K562 (cell line): ENCODE measurements around the gene MTOR. TPM values are rescaled to one million over a fixed set of nuclear protein-coding genes. Genes with fewer than 3 reads are reported as not detected.

Experiments used
- ARHGAP35 ChIP-seq: fragments of 450-650 bp; IDR thresholded peaks from 2 replicates; pipeline ENCODE4 v1.6.1; 2018; ENCODE audit not compliant: partially characterized antibody
- ESRRA ChIP-seq: fragments of 450-650 bp; IDR thresholded peaks from 2 replicates; pipeline ENCODE4 v1.6.1; 2014; ENCODE audit warnings: low read depth, mild to moderate bottlenecking, moderate library complexity, borderline replicate concordance
- GATA2 ChIP-seq: sonication (generic); formaldehyde crosslinking; IDR thresholded peaks from 2 replicates; pipeline ENCODE4 v1.4.0; 2020; ENCODE audit warnings: mild to moderate bottlenecking, missing genetic modification reagents
- MAFK ChIP-seq: IDR thresholded peaks from 2 replicates; pipeline ENCODE4 v1.6.1; 2011; ENCODE audit warnings: low read length, improper control_type of control experiment
- NFE2 ChIP-seq: IDR thresholded peaks from 2 replicates; pipeline ENCODE4 v1.6.1; 2014; ENCODE audit warnings: antibody characterized with exemption, low read depth
- RAD51 ChIP-seq: fragments of 450-650 bp; IDR thresholded peaks from 2 replicates; pipeline ENCODE4 v1.7.1; 2016; ENCODE audit warnings: low read depth, mild to moderate bottlenecking, borderline replicate concordance
- TRIM24 ChIP-seq, 2 experiments: fragments of 450-650 bp; IDR thresholded peaks; 2 replicates each; pipeline ENCODE4 v1.6.1; 2016
- ZBTB7A ChIP-seq: IDR thresholded peaks from 2 replicates; pipeline ENCODE4 v1.6.1; 2011; ENCODE audit warnings: low read depth, mild to moderate bottlenecking, low read length, moderate library complexity, borderline replicate concordance; ENCODE audit not compliant: control insufficient read depth
- polyA plus RNA-seq, 8 experiments: library from polyadenylated mRNA; depleted of rRNA in 4 of 8; stranded (reverse) in 5 of 8; unstranded in 3 of 8; fragments of >200 nt; fragmentation: Nextera tagmentation in 2 of 8; fragmentation: Illumina TruSeq in 1 of 8; extraction: Ambion mirVana in 2 of 8; extraction: Trizol in 1 of 8; gene quantifications; 2 replicates each; pipeline versions ENCODE4 v1.2.1 to v1.2.3, GENCODE V29; 2011 to 2014; ENCODE audit warnings: inconsistent platforms in 1 of 8, missing spikeins in 1 of 8
- total RNA-seq, 7 experiments: library from RNA; depleted of rRNA in 6 of 7; stranded (reverse); fragments of >200 nt in 6 of 7; fragmentation: Illumina TruSeq in 2 of 7; extraction: Trizol in 2 of 7; gene quantifications; 2 replicates each; pipeline versions ENCODE4 v1.2.1 to v1.2.3, GENCODE V29; 2011 to 2021; ENCODE audit warnings: low replicate concordance in 1 of 7
- TF ChIP-seq, protein P1 (sequence below): fragments of 200-600 bp; sonication (generic); IDR thresholded peaks from one replicate; pipeline ENCODE4 v1.6.1; 2012; ENCODE audit warnings: mild to moderate bottlenecking, low read depth, low read length, inconsistent platforms
- TF ChIP-seq, protein P2 (sequence below): fragments of 250-450 bp; sonication (Bioruptor Pico); IDR thresholded peaks from 2 replicates; pipeline ENCODE4 v1.8.0; 2022; ENCODE audit warnings: inconsistent platforms, mild to moderate bottlenecking, moderate library complexity, borderline replicate concordance
- TF ChIP-seq, protein P3 (sequence below): fragments of 250-450 bp; sonication (Bioruptor Pico); IDR thresholded peaks from 2 replicates; pipeline ENCODE4 v1.8.0; 2022; ENCODE audit warnings: moderate library complexity, mild to moderate bottlenecking, inconsistent platforms
- TF ChIP-seq, protein P4 (sequence below): IDR thresholded peaks from 2 replicates; pipeline ENCODE4 v1.6.1; 2012; ENCODE audit warnings: low read depth, low read length, improper control_type of control experiment, borderline replicate concordance

The MTOR gene
- total and polyA plus RNA-seq, 9 of the 15 experiments (the other 6 are each of a cell fraction or from before 2014, with no cell fraction given), result 11.4 to 71.4 (median 52.2) TPM

DNA sequence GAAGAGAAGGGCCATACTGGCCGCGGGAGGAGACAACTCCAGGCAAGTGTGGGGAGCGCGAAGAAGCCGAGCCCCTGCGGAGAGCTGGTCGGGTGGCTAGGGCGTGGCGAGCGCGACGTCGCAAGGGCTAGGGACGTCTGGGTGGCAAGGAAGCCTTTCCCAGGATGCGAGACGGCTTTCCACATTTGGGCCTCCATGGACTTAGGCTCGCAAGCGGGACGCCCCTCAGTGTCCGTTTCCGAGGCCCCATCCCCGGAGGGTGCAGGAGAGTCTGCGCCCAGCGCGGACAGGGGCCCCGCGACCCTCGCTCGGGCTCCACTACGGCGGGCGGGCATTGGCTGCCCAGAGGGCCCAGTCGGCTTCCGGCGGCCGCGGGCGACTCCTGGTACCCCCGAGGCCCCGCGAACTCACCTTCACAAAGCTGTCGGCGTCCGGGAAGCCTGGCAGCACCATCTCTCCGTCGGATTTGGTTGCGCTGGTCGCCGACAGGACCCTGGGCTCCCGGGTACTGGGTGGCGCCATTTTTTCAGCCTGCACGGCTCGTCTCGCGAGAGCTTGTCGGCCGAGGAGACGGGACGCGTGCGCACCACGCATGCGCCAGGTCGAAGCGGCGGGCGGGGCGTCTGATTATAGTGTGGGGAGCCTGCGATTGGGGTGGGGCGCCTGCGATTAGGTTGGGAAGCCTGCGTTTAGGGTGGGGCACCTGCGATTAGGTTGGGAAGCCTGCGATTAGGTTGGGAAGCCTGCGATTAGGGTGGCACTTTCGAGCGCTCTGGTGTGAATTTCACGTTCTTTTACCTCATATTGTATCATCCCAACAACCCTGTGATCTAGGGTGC is 162.8 kb downstream of the MTOR start, which contains the start of gene EXOSC10 (continued):
- TF ChIP-seq, protein P1, sequence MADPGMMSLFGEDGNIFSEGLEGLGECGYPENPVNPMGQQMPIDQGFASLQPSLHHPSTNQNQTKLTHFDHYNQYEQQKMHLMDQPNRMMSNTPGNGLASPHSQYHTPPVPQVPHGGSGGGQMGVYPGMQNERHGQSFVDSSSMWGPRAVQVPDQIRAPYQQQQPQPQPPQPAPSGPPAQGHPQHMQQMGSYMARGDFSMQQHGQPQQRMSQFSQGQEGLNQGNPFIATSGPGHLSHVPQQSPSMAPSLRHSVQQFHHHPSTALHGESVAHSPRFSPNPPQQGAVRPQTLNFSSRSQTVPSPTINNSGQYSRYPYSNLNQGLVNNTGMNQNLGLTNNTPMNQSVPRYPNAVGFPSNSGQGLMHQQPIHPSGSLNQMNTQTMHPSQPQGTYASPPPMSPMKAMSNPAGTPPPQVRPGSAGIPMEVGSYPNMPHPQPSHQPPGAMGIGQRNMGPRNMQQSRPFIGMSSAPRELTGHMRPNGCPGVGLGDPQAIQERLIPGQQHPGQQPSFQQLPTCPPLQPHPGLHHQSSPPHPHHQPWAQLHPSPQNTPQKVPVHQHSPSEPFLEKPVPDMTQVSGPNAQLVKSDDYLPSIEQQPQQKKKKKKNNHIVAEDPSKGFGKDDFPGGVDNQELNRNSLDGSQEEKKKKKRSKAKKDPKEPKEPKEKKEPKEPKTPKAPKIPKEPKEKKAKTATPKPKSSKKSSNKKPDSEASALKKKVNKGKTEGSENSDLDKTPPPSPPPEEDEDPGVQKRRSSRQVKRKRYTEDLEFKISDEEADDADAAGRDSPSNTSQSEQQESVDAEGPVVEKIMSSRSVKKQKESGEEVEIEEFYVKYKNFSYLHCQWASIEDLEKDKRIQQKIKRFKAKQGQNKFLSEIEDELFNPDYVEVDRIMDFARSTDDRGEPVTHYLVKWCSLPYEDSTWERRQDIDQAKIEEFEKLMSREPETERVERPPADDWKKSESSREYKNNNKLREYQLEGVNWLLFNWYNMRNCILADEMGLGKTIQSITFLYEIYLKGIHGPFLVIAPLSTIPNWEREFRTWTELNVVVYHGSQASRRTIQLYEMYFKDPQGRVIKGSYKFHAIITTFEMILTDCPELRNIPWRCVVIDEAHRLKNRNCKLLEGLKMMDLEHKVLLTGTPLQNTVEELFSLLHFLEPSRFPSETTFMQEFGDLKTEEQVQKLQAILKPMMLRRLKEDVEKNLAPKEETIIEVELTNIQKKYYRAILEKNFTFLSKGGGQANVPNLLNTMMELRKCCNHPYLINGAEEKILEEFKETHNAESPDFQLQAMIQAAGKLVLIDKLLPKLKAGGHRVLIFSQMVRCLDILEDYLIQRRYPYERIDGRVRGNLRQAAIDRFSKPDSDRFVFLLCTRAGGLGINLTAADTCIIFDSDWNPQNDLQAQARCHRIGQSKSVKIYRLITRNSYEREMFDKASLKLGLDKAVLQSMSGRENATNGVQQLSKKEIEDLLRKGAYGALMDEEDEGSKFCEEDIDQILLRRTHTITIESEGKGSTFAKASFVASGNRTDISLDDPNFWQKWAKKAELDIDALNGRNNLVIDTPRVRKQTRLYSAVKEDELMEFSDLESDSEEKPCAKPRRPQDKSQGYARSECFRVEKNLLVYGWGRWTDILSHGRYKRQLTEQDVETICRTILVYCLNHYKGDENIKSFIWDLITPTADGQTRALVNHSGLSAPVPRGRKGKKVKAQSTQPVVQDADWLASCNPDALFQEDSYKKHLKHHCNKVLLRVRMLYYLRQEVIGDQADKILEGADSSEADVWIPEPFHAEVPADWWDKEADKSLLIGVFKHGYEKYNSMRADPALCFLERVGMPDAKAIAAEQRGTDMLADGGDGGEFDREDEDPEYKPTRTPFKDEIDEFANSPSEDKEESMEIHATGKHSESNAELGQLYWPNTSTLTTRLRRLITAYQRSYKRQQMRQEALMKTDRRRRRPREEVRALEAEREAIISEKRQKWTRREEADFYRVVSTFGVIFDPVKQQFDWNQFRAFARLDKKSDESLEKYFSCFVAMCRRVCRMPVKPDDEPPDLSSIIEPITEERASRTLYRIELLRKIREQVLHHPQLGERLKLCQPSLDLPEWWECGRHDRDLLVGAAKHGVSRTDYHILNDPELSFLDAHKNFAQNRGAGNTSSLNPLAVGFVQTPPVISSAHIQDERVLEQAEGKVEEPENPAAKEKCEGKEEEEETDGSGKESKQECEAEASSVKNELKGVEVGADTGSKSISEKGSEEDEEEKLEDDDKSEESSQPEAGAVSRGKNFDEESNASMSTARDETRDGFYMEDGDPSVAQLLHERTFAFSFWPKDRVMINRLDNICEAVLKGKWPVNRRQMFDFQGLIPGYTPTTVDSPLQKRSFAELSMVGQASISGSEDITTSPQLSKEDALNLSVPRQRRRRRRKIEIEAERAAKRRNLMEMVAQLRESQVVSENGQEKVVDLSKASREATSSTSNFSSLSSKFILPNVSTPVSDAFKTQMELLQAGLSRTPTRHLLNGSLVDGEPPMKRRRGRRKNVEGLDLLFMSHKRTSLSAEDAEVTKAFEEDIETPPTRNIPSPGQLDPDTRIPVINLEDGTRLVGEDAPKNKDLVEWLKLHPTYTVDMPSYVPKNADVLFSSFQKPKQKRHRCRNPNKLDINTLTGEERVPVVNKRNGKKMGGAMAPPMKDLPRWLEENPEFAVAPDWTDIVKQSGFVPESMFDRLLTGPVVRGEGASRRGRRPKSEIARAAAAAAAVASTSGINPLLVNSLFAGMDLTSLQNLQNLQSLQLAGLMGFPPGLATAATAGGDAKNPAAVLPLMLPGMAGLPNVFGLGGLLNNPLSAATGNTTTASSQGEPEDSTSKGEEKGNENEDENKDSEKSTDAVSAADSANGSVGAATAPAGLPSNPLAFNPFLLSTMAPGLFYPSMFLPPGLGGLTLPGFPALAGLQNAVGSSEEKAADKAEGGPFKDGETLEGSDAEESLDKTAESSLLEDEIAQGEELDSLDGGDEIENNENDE, result no peak
- TF ChIP-seq, protein P2, sequence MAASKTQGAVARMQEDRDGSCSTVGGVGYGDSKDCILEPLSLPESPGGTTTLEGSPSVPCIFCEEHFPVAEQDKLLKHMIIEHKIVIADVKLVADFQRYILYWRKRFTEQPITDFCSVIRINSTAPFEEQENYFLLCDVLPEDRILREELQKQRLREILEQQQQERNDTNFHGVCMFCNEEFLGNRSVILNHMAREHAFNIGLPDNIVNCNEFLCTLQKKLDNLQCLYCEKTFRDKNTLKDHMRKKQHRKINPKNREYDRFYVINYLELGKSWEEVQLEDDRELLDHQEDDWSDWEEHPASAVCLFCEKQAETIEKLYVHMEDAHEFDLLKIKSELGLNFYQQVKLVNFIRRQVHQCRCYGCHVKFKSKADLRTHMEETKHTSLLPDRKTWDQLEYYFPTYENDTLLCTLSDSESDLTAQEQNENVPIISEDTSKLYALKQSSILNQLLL (CRISPR knock-in tag), result no peak
- TF ChIP-seq, protein P3, sequence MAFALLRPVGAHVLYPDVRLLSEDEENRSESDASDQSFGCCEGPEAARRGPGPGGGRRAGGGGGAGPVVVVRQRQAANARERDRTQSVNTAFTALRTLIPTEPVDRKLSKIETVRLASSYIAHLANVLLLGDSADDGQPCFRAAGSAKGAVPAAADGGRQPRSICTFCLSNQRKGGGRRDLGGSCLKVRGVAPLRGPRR (CRISPR knock-in tag), result 0 out of 2 replicates have a peak, but pooled peaks have one; percentile 59
- TF ChIP-seq ZBTB7A, result peak; percentile 95
- TF ChIP-seq ESRRA, result peak; percentile 59; the same call in 1 of the 2 replicates
- TF ChIP-seq MAFK, result no peak
- TF ChIP-seq NFE2, result no peak
- TF ChIP-seq ARHGAP35, result peak; percentile 85
- TF ChIP-seq GATA2 (CRISPR knock-in tag), result no peak
- TF ChIP-seq RAD51, result no peak
- no peak for TF ChIP-seq TRIM24 (IDR thresholded peaks at IDR 0.05)
- TF ChIP-seq, protein P4, sequence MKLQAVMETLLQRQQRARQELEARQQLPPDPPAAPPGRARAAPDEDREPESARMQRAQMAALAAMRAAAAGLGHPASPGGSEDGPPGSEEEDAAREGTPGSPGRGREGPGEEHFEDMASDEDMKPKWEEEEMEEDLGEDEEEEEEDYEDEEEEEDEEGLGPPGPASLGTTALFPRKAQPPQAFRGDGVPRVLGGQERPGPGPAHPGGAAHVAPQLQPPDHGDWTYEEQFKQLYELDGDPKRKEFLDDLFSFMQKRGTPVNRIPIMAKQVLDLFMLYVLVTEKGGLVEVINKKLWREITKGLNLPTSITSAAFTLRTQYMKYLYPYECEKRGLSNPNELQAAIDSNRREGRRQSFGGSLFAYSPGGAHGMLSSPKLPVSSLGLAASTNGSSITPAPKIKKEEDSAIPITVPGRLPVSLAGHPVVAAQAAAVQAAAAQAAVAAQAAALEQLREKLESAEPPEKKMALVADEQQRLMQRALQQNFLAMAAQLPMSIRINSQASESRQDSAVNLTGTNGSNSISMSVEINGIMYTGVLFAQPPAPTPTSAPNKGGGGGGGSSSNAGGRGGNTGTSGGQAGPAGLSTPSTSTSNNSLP, result peak; percentile 80; the same call in 1 of the 2 replicates
